Skeletal muscle cell (primary cell): Measurements from ENCODE around the gene OSBP2.
"Not testable (repeated sequence)": the region's sequence is repeated elsewhere in the genome, so short reads cannot be mapped to it uniquely, and the experiment has no call there.

ENCODE experiments used
- DNase-seq: peaks from one replicate; pipeline ENCODE4 v3.0.0-alpha.2; 2010; ENCODE audit warnings: low read depth
- H3K4me3 ChIP-seq: 2 replicates; pipeline ENCODE4 v1.5.1; 2011; ENCODE audit warnings: low read depth, mild to moderate bottlenecking, control low read depth, low read length, moderate library complexity

OSBP2 gene

DNA sequence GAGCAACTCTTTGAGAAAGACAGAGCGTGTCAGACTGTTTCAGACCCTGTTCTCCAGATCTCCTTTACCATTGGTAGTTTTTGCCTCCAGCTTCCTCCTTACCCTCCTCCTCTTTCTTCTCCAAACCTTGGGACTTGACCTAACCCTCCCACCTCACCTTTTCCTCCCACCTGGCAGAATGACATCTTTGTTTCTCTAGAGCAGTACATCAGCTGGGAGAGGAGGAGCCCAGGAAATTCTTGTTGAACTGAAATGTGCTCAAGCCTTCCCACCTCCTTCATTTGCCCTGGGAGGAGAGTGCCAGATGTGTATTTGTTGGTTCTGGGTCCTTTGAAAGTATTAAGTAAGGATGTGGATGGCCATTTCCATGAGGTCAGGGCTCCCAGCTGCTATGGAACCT lies 17.4 kb downstream of the OSBP2 start:
- no peak for DNase-seq
- H3K4me3 ChIP-seq: no peak overlapping the region

DNA sequence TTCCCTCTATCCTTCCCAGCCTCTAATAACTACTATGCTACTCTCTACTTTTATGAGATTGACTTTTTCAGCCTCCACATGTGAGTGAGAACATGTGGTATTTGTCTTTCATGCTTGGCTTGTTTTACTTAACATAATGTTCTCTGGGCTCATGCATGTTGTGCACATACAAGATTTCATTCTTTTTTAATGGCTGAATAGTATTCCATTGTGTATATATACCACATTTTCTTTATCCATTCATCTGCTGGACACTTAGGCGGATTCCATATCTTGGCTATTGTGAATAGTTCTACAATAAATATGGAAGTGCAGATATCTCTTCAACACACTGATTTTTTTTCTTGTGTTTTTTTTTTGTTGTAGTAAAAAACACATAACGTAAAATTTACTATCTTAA lies 19.4 kb downstream of the OSBP2 start:
- no peak for DNase-seq
- no peak overlapping the region for H3K4me3 ChIP-seq

DNA sequence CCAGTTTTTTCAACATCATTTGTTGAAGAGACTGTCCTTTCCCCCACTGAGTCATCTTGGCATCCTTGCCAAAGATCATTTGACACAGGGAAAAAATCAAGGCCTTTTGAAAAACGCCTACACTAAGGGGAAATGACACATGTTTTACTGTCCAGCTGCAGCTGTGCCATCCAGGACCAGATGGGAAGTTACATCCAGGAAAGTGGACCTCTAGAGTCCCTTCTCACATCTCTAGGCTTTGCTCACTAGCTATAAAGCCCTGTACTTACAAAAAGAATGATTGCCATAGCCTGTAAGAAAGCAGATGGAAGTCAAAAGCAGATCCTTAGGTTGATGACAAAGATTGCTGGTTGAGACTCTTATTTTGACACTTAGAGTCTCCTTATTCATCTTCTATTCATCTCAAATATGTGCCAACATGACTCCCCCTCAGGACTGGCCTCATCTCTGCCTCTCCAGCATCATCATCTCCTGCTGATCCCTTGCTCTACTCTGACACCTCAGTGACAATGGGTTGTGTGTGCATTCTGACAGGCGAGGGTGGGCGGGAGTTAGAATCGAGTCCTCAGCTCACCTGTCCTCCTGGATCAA lies 22.8 kb downstream of the OSBP2 start:
- peak; percentile 77 for DNase-seq
- no peak overlapping the region for H3K4me3 ChIP-seq

DNA sequence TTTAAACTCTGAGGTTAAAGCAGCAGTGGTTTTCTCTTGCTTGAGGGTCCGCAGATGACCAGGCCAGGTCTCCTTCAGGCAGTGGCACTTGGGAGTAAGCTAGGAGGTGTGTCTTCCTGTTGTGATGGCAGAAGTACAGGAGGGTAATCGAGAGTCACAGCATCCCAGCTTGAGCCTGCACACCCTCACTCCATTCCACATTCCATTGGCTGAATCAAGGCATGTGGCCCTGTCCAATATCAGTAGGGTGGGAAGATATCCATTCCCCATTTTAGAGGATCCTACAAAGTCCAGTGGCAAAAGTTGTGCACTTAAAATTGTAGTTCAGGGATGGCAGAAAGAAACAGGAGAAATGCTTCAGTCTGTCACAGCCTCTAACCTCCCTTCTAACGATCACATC lies 23.3 kb downstream of the OSBP2 start:
- no peak overlapping the region for H3K4me3 ChIP-seq
- DNase-seq: no peak

DNA sequence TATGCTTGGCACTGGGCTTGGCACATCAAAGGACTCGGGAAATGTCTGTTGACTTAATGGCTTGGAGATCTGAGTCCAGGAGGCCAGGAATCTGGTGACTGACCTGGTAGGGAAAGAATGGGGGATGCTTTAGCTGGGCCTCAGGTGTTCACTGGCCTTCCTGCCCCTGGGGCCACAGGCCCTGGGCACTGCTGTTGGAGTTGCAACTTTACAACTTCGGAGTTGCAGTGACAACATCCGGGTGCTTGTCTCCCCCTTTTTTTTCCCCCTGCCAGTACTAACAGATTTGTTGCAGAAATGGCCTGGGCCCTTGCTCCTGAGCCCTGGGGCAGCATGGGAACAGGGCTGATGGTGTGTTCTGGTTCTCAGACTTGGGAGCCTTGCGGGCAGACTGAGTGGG lies 23.8 kb downstream of the OSBP2 start:
- no peak for DNase-seq
- no peak overlapping the region for H3K4me3 ChIP-seq

DNA sequence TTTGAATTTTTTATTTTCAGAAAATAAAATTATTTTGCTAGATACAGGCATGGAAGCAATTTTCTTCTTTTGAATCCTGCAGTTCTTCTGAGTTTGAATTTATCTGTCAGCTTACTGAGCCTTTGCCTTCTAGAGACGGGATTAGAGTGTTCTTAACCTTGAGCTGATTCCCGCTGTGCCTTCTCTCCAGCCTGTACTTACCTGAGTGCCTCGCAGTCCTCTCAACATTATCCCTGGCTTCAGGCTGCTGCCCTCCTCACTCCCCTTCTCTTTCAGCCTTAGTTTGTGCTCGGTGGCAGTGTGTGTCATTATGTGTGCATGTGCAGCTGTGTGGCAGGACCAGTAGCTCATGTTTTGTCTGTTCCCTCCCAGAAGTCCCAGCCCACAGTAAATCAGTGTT lies 24.3 kb downstream of the OSBP2 start:
- H3K4me3 ChIP-seq: no peak overlapping the region
- no peak for DNase-seq

DNA sequence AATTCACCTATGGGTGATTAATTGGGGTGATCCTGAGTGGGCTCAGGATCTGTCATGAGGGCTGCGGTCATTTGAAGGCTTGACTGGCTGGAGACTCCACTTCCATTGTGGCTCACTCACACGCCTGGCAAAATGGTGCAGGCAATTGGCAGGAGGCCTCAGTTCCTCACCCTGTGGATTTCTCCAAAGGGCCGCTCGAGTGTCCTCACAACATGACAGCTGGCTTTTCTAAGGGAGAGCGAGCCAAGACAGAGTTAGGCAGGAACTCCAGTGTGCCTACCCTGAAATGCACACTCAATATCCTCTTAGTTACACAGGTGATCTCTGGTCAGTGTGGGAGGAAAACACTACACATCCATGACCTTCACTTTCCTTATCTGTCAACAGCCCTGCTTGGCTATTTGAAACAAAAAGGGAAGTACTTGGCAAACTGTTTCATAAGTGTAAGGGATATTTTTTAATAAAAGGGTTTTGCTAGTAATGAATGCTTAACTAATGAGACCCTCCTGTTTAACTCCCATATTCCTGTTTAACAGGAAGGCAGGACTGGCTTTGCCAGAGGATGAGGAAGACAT lies 25.7 kb downstream of the OSBP2 start:
- no peak overlapping the region for H3K4me3 ChIP-seq

DNA sequence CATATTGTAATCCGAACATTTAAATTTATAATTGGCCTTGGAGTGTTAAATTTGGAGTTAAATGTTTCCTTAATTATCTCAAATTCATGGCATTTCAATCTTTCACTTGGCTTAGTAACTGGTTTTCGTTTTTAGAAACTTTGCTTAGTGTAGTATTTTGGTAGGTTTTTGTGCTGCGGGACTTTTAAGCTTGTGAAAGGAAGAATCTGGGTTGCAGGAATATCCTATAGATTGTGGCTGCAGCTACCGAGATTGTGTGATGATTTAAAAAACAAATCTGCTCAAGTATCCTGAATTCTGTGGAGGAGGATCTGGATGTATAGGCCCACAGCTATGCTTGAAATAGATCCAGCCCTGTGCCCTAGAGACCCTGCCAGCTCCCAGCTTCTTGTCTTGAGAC lies 27.1 kb downstream of the OSBP2 start:
- no peak for DNase-seq
- no peak overlapping the region for H3K4me3 ChIP-seq

More for the DNA sequence above, 25.7 kb downstream of the OSBP2 start:
- DNase-seq: no peak

DNA sequence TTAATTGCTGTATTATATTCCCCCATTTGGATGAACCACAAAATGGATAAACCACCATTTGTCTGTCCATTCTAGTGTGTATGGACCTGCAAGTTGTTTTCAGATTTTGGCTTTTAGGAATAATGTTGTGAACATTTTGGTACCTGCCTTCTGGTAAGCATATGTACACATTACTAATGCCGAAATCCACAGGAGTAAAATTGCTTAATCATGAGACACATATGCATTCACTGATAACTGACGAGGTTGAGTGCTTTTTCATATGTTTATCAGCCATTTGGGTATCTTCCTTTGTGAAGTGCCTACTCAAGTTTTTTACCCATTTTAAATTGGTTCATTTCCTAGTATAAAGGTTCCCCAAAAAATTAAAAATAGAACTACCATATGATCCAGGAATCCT lies 34.2 kb downstream of the OSBP2 start:
- no peak for DNase-seq
- H3K4me3 ChIP-seq: no peak overlapping the region

DNA sequence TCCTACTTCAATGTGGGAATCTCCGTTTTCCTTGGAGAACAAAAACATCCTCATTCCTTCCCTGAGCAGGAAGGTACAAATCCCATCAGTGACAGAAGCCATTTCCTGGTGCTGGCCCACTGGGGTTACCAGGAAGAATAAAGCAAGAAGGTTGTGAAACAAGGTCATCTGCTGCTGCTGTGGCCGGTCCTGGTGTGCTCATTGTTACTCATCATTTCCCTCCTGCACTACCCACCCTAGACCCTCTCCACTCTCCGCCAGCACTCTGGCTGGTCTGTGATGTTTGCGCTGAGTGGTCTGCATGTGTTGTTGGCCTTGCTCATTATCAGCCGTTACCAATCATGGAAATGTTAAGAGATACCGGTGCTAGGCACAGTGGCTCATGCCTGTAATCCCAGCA lies 37.0 kb downstream of the OSBP2 start:
- no peak for DNase-seq
- no peak overlapping the region for H3K4me3 ChIP-seq

DNA sequence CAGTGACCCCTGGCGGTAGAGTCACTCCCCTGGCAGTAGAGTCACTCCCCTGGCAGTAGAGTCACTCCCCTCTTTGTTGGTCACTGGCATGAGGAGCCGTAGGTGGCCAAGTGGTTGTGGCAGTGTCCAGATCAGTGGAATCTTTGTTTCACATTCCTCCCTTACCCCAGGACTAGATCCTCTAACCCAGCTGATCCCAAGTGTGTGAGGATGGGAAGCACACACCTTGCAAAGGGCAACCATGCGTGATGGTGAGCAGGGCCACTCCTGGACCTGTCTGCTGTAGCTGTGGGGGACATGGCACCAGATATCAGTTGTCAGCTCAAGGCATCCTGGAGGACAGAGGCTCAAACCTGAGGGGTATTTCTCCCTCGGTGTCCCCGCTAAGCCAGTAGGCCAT lies 37.8 kb downstream of the OSBP2 start:
- DNase-seq: no peak
- no peak overlapping the region for H3K4me3 ChIP-seq

DNA sequence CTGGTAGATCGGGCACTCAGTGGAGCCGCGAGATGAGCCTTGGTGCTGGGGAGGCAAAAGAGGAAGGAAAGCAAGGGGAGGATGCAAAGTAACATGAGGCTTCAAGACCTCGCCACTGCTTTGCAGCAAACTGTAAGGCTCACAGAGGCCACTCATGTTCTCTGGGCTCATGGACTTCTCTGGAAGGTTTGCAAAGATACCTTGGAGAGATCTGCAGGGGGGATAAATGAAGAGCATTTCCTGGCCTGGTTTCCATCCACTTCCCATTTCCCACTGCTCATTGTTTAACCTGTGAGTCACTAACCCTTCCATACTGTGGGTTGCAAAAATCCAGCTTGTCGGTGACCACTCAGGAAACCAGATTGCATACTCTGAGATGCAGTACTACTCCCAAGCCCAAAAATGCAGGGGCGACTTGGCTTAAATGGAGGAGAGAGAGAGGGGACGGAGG lies 38.5 kb downstream of the OSBP2 start:
- DNase-seq: peak; percentile 29

DNA sequence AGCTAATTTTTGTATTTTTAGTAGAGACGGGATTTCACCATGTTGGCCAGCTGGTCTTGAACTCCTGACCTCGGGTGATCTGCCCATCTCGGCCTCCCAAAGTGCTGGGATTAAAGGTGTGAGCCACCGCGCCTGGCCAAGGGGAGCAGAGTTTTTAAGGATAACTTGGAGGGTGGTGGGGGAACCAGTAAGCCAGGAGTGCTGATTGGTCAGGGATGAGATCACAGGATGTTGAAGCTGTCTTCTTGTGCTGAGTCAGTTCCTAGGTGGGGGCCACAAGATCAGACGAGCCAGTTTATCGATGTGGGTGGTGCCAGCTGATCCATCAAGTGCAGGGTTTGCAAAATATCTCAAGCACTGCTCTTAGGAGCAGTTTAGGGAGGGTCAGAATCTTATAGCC lies 45.3 kb downstream of the OSBP2 start:
- H3K4me3 ChIP-seq, DNase-seq: not testable (repeated sequence)

More for the DNA sequence above, 38.5 kb downstream of the OSBP2 start:
- no peak overlapping the region for H3K4me3 ChIP-seq

DNA sequence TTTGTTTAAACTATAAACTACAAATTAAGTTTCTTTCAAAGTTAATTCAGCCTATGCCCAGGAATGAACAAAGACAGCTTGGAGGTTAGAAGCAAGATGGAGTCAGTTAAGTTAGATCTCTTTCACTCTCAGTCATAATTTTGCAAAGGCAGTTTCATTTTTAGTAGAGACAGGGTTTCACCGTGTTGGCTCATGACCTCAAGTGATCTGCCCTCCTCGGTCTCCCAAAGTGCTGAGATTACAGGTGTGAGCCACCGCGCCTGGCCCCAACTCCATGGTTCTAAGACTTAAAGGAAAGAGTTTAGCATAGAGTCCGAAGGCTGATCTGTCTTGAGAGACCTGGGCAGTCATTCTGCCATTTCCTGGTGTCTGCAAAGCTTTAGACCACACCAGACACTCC lies 45.8 kb downstream of the OSBP2 start:
- not testable (repeated sequence) for DNase-seq, H3K4me3 ChIP-seq

DNA sequence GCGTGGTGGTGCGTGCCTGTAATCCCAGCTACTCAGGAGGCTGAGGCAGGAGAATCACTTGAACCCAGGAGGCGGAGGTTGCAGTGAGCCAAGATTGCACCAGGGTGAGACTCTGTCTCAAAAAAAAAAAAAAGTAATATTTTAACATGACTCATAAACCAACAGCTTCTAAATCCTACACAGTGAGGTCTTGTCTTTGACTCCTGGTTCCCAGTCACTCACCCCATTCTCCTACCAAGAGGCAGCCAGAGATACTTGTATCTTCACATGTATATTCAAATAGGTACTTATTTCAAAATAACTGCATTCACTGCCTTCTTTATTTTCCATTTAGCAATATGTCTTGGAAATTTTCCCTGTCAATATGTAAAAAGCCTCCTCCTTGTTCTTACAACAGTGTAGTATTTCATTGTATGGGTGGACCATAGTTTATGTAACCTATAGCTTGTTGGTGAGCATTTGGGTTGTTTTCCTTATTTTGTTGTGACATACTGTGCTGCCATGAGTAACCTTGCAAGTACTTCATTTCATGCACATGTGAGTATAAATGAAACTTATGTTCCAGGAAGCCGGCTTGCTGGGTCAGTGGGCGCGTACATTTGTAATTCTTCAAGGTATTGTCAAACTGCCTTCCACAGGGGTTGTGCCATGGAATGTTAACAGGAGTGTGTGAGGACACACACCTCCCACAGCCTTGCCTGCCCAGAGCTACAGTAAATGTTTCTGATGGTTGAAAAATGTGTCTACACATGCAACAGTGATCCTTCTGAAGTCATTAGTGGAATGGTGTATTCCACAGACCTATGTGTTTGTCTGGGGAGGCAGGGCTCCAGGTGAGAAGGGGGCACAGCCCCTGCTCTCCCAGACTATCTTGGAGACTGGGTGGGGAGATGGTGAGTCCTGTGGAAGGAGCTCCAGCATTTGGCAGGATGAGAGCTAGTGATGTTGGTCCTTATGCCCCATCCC lies 47.9 kb downstream of the OSBP2 start:
- peak; percentile 27 for DNase-seq
- no peak overlapping the region for H3K4me3 ChIP-seq

DNA sequence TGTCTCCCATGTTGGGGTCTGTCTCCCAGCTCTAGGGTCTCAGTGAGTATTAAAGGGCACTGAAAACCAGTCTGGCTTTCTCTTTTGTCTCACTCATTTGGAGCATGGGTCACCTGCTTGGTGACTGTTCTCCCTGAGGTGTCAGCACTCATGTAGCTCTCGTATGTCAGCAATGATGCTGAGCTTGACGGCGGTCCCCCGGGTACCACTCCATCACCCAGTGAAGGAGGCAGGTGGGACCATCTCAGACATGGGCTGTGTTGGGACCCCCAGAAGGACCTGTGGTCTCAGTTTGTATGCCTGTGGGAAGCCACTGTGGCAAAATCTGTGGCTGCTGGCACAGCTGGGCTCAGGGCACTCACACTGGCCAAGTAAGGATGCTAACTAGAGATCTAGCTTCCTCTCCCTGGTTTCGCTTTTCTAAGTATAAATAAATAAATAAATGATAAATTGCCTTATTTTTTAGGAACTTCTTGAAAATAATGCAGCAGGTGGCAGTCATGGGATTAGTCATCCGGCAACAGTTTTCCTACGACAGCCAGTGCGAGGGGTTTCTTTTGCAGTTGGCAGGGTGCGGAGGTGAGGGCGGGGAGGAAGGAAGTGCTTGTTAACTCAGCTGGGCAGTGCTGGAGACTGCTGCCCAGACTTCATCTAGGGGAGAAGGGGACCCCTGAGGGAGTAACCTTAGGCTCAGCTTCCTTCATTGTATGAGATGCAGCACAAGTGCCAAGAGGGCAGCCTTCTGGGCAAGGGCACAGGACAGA lies 48.8 kb downstream of the OSBP2 start:
- no peak overlapping the region for H3K4me3 ChIP-seq
- no peak for DNase-seq

DNA sequence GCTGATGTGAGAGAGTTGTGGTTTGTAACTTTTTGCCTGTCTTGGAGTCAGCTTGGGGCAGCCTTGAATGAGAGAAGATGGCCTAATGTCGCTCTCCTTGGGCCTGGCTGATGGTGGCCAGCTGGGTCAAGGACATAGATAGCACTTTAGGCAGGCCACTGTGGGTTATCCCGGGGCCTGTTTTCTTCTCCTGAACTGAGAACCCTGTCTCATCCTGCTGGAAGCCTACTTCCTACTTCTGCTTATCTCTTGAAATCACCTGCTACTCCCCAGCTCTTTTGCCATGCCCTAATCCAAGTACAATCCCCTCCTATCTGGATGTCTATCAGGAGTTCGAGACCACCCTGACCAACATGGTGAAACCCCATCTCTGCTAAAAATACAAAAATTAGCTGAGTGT lies 49.5 kb downstream of the OSBP2 start:
- no peak overlapping the region for H3K4me3 ChIP-seq
- no peak for DNase-seq

DNA sequence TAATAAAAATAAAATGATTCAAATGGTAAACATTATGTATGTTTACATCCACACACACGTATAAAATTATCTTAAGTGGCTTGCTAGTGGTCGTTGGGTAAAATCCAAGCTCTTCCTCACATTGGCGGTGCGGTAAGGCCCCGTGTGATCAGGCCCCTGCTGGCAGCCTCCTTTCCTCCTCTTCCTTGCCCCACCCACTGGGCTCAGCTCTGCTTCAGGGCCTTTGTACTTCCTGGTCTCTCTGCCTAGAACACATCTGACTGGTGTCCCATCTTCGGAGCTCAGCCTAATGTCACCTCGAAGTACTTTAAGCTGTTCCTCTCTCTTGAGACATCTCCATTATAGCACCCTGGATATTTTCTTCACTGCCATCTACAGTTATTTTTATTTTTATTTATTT lies 52.8 kb downstream of the OSBP2 start:
- DNase-seq: no peak
- H3K4me3 ChIP-seq: no peak overlapping the region

DNA sequence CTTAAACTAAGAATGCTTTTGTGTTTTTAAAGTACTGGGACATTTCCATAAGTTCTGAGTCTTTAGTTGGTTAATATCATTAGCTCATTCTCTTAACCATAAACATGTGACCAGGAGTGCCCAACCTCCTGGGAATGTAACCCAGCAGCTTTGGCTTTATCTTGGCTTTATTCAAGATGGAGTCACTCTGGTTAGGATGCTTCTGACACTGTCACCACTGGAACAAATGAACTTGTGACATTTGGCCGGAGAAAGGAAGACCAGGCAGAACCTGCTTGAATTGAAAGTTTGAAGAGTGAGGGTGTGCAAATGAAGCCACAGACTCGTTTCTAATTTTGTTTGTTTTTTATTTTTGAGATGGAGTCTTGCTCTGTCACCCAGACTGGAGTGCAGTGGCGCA lies 54.6 kb downstream of the OSBP2 start:
- DNase-seq: no peak
- no peak overlapping the region for H3K4me3 ChIP-seq

DNA sequence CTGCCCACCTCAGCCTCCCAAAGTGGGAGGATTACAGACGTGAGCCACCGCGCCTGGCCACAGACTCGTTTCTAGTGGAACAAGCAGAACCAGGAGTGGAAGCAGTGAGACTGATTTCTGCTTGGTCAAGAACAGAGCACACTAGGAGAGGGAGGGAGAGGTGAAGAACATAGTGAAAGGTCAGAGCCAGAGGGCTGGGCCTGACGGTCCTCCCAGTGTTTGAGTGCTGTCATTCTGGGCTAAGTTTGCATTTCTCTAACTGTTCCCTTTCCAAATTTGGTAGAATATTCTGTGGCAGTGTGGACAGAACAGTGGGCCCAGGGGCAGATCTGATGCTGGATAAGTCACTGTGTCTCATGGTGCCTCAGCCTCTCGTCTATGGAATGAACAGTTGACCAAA lies 55.2 kb downstream of the OSBP2 start:
- DNase-seq: no peak
- no peak overlapping the region for H3K4me3 ChIP-seq
